GM12878 (cell line): ENCODE results near the gene FOSB. TPM values are rescaled to one million over a fixed set of nuclear protein-coding genes. Genes with fewer than 3 reads are reported as not detected.

Experiments
- BRCA1 ChIP-seq: IDR thresholded peaks from 2 replicates; pipeline ENCODE4 v1.6.1; 2011; ENCODE audit warnings: low read depth, low read length, improper control_type of control experiment
- CREM ChIP-seq: IDR thresholded peaks from 2 replicates; pipeline ENCODE4 v1.6.1; 2014; ENCODE audit warnings: antibody characterized with exemption, low read depth
- DPF2 ChIP-seq: fragments of 450-650 bp; IDR thresholded peaks from 2 replicates; pipeline ENCODE4 v1.6.1; 2017; ENCODE audit warnings: mild to moderate bottlenecking
- ETV6 ChIP-seq, 2 experiments: fragments of 450-650 bp in 1 of 2; IDR thresholded peaks in 1 of 2; conservative IDR thresholded peaks in 1 of 2; 2 replicates each; pipeline ENCODE4 v1.6.1; 2014; ENCODE audit warnings: antibody characterized with exemption in 1 of 2, borderline replicate concordance in 1 of 2, low read depth in 1 of 2, mild to moderate bottlenecking in 1 of 2, moderate library complexity in 1 of 2
- EZH2 ChIP-seq: IDR thresholded peaks from 2 replicates; pipeline ENCODE4 v1.6.1; 2012; ENCODE audit warnings: low read depth, mild to moderate bottlenecking, control low read depth, inconsistent platforms, low read length, borderline replicate concordance; ENCODE audit not compliant: control insufficient read depth
- GATAD2B ChIP-seq: fragments of 450-650 bp; conservative IDR thresholded peaks from 2 replicates; pipeline ENCODE4 v1.6.1; 2017; ENCODE audit warnings: low read depth, mild to moderate bottlenecking, moderate library complexity
- IKZF1 ChIP-seq: fragments of 450-650 bp; conservative IDR thresholded peaks from 2 replicates; pipeline ENCODE4 v1.6.1; 2017; ENCODE audit warnings: antibody characterized with exemption, mild to moderate bottlenecking
- MLLT1 ChIP-seq: fragments of 450-650 bp; IDR thresholded peaks from 2 replicates; pipeline ENCODE4 v1.6.1; 2016; ENCODE audit warnings: mild to moderate bottlenecking
- MYC ChIP-seq: IDR thresholded peaks from 2 replicates; pipeline ENCODE4 v1.6.1; 2011; ENCODE audit warnings: mild to moderate bottlenecking, low read length, moderate library complexity, inconsistent platforms; ENCODE audit not compliant: insufficient read depth, insufficient replicate concordance, insufficient read length, severe bottlenecking
- SMC3 ChIP-seq: IDR thresholded peaks from 2 replicates; pipeline ENCODE4 v1.6.1; 2011; ENCODE audit warnings: low read length, improper control_type of control experiment, borderline replicate concordance
- SRF ChIP-seq, 2 experiments: IDR thresholded peaks; 2 replicates each; pipeline ENCODE4 v1.6.1; 2011; ENCODE audit warnings: low read depth in 2 of 2, low read length in 2 of 2, mild to moderate bottlenecking in 1 of 2, moderate library complexity in 1 of 2
- STAT3 ChIP-seq: IDR thresholded peaks from 2 replicates; pipeline ENCODE4 v1.6.1; 2011; ENCODE audit warnings: low read depth, low read length, improper control_type of control experiment
- TBL1XR1 ChIP-seq: IDR thresholded peaks from 2 replicates; pipeline ENCODE4 v1.6.1; 2012; ENCODE audit warnings: low read depth, low read length, improper control_type of control experiment
- TCF3 ChIP-seq: IDR thresholded peaks from 2 replicates; pipeline ENCODE4 v1.6.1; 2012; ENCODE audit warnings: low read depth, mild to moderate bottlenecking, low read length, borderline replicate concordance; ENCODE audit not compliant: insufficient read depth
- ZBED1 ChIP-seq: IDR thresholded peaks from 2 replicates; pipeline ENCODE4 v1.6.1; 2016; ENCODE audit warnings: borderline replicate concordance
- ZNF592 ChIP-seq: fragments of 450-650 bp; IDR thresholded peaks from 2 replicates; pipeline ENCODE4 v1.6.1; 2017; ENCODE audit warnings: mild to moderate bottlenecking, moderate library complexity
- polyA plus RNA-seq, 11 experiments: library from polyadenylated mRNA; depleted of rRNA in 4 of 11; unstranded in 6 of 11; stranded (reverse) in 5 of 11; fragments of >200 nt; fragmentation: Nextera tagmentation in 4 of 11; fragmentation: Illumina TruSeq in 1 of 11; extraction: Ambion mirVana in 4 of 11; extraction: Trizol in 1 of 11; gene quantifications; 1 replicate in 1 of 11; 2 replicates in 10 of 11; pipeline versions ENCODE4 v1.2.1 to v1.2.3, GENCODE V29; 2011 to 2016; ENCODE audit warnings: inconsistent platforms in 2 of 11, missing spikeins in 2 of 11, low read depth in 1 of 11
- total RNA-seq, 4 experiments: library from RNA; depleted of rRNA in 3 of 4; stranded (reverse); fragments of >200 nt in 3 of 4; fragmentation: Illumina TruSeq in 1 of 4; extraction: Trizol in 1 of 4; gene quantifications; 2 replicates each; pipeline versions ENCODE4 v1.2.1 to v1.2.3, GENCODE V29; 2013 to 2021

FOSB gene
- total and polyA plus RNA-seq, 10 of the 15 experiments (the other 5 are each of a cell fraction or from before 2014, with no cell fraction given) = 0.06 to 0.56 (median 0.26) TPM

GRCh38 chr19:45419396-45419795 is 48.4 kb upstream of the FOSB start (continued):
- TF ChIP-seq ETV6 (conservative IDR thresholded peaks at IDR 0.05 in 1 of 2, IDR thresholded peaks at IDR 0.05 in 1 of 2; ENCODE audit: borderline replicate concordance in 1 of 2, low read depth in 1 of 2) (peak in 1 of 2 experiments; percentile 85; a peak in 2 of 4 replicates), IKZF1 (peak; percentile 96), SMC3 (peak; percentile 21; the same call in 1 of the 2 replicates), DPF2 (peak; percentile 97), BRCA1 (no peak), CREM (peak; percentile 77), STAT3 (0 out of 2 replicates have a peak, but pooled peaks have one; percentile 53), MYC (no peak), EZH2 (no peak), SRF (IDR thresholded peaks at IDR 0.05; ENCODE audit: low read depth in 2 of 2, low read length in 2 of 2) (peak in 1 of 2 experiments; percentile 71; a peak in 2 of 4 replicates), TBL1XR1 (peak; percentile 90), ZNF592 (no peak), ZBED1 (no peak), GATAD2B (peak; percentile 66), MLLT1 (no peak), TCF3 (peak; percentile 99)
